Body of pancreas (tissue), 4 donors: Measurements from ENCODE around the gene RNF6. TPM values are rescaled to one million over a fixed set of nuclear protein-coding genes. Genes with fewer than 3 reads are reported as not detected.

Experiments used
- ATAC-seq: fragments of 150-250 bp; one replicate; pipeline ENCODE4 v1.9.1; 2016
- DNase-seq, 4 donors: peaks; one replicate each; pipeline ENCODE4 v3.0.0-alpha.2; 2019
- H3K27ac ChIP-seq, 4 donors: fragments of 200-600 bp; sonication (generic); 1 replicate in 3 of 4; 2 replicates in 1 of 4; pipeline versions ENCODE4 v1.5.1 to v1.6.1; 2016 to 2019; ENCODE audit warnings: mild to moderate bottlenecking in 1 of 4, mixed read lengths in 1 of 4, moderate library complexity in 1 of 4
- H3K27me3 ChIP-seq, 2 donors: fragments of 200-600 bp; sonication (generic); one replicate each; pipeline ENCODE4 v1.6.0; 2016; ENCODE audit warnings: mild to moderate bottlenecking in 1 of 2
- H3K36me3 ChIP-seq, 2 donors: fragments of 200-600 bp; sonication (generic); replicated peaks in 1 of 2; 2 replicates each; pipeline ENCODE4 v1.5.1; 2016; ENCODE audit warnings: low read depth in 2 of 2; ENCODE audit not compliant: insufficient read depth in 1 of 2
- H3K4me1 ChIP-seq: fragments of 200-600 bp; sonication (generic); one replicate; pipeline ENCODE4 v1.6.0; 2016
- H3K4me3 ChIP-seq, 2 donors: fragments of 200-600 bp; sonication (generic); 1 replicate in 1 of 2; 2 replicates in 1 of 2; pipeline ENCODE4 v1.5.1; 2016 to 2019
- H3K9me3 ChIP-seq, 3 donors: fragments of 200-600 bp; sonication (generic); 1 replicate in 2 of 3; 2 replicates in 1 of 3; pipeline ENCODE4 v1.5.1; 2016
- POLR2A ChIP-seq, 3 donors: fragments of 450-650 bp; IDR thresholded peaks; one replicate each; pipeline ENCODE4 v1.6.1; 2016; ENCODE audit warnings: antibody characterized with exemption in 3 of 3, mild to moderate bottlenecking in 2 of 3
- WGBS, 2 donors: methylation state at CpG; one replicate each; pipeline ENCODE4 v1.1.5; 2017; 5-methylcytosine and 5-hydroxymethylcytosine counted together
- intact Hi-C: fragments of 100-400 bp; cut with DNase I; formaldehyde crosslinking; loops from one replicate; pipeline ENCODE4 v1.15.1; 2023
- total RNA-seq, 2 donors: library from RNA; depleted of rRNA; stranded (reverse); fragments of >200 nt; gene quantifications; one replicate each; pipeline ENCODE4 v1.1.0, GENCODE V29; 2016
- TF ChIP-seq, protein P1 (sequence below), 7 experiments: fragments of 450-650 bp in 4 of 7; fragments of 200-600 bp in 3 of 7; sonication (generic) in 3 of 7; IDR thresholded peaks; one replicate each; pipeline ENCODE4 v1.5.1; 2016 to 2019; ENCODE audit warnings: antibody characterized with exemption in 7 of 7

RNF6 gene
- total RNA-seq, 2 donors from 2014 or later, result 6.9 to 13.0 TPM

DNA sequence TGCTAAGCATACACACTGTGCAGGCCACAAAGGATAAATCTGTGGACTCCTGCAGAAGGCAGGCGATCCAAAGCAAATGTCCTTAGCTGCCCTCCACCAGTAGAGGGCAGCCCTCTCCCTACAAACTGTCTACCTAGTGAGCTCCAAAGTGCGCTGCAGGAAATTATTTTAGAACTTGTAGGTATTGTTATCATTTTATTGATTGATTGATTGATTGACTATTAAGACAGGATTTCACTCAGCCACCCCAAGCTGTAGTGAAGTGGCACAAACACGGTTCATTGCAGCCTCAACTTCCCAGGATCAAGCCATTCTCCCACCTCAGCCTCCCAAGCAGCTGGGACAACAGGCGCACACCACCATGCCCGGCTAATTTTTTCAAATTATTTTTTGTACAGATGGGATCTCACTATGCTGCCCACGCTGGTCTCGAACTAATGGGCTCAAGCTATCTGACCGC lies 37.3 kb downstream of the RNF6 start:
- no peaks in the 10 kb centered on the region for H3K36me3 ChIP-seq
- H3K4me3 ChIP-seq, result no peak overlapping the region
- peaks cover 24% of the 10 kb centered on the region for H3K4me1 ChIP-seq
- H3K27me3 ChIP-seq, result no peaks in the 10 kb centered on the region
- peak; percentile 75 to 81 (median 78) for DNase-seq
- no peak for TF ChIP-seq POLR2A (IDR thresholded peaks at IDR 0.05)
- TF ChIP-seq, protein P1, sequence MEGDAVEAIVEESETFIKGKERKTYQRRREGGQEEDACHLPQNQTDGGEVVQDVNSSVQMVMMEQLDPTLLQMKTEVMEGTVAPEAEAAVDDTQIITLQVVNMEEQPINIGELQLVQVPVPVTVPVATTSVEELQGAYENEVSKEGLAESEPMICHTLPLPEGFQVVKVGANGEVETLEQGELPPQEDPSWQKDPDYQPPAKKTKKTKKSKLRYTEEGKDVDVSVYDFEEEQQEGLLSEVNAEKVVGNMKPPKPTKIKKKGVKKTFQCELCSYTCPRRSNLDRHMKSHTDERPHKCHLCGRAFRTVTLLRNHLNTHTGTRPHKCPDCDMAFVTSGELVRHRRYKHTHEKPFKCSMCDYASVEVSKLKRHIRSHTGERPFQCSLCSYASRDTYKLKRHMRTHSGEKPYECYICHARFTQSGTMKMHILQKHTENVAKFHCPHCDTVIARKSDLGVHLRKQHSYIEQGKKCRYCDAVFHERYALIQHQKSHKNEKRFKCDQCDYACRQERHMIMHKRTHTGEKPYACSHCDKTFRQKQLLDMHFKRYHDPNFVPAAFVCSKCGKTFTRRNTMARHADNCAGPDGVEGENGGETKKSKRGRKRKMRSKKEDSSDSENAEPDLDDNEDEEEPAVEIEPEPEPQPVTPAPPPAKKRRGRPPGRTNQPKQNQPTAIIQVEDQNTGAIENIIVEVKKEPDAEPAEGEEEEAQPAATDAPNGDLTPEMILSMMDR (IDR thresholded peaks at IDR 0.05), result peak; percentile 82 to 94 (median 86)
- no peak overlapping the region for H3K27ac ChIP-seq
- intact Hi-C loops, result loop anchor here (5.0 to 10.0 kb wide), 2 partner anchors 307 to 370 kb away; partner anchors contain the start of gene WASF3
- H3K9me3 ChIP-seq, result no peaks in the 10 kb centered on the region
- ATAC-seq, result peak; percentile 47
- WGBS, 2 donors, result 40 to 50% methylated on average over 8 of the region's 8 CpGs

DNA sequence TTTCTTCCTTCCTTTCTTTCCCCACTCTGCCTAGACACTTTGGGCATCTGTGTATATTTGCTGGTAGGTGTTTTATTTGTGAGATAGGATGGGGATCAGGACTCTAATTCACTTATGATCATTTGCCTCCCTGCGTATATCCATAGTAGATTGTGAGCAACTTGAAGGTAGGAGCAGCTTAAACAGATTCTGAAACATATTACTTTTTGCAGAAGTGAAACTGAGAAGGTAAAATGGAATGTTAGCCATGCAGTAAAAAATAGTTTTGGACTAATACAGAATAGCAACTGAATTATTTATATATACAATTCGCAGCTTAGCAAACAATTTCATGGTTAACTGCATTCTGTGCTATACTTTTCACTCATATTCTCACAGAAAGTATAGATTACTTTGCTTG lies 38.7 kb downstream of the RNF6 start:
- DNase-seq (no peak), ATAC-seq (no peak)
- intact Hi-C loops, result loop anchor here (5.0 to 10.0 kb wide), 2 partner anchors 309 to 371 kb away; partner anchors contain the start of gene WASF3
- H3K27ac ChIP-seq, result no peak overlapping the region
- no peaks in the 10 kb centered on the region for H3K27me3 ChIP-seq
- H3K4me1 ChIP-seq, result peaks cover 24% of the 10 kb centered on the region
- H3K9me3 ChIP-seq, result no peaks in the 10 kb centered on the region
- H3K36me3 ChIP-seq, result no peaks in the 10 kb centered on the region
- WGBS, 2 donors, result 72 to 89% methylated on average over 2 of the region's 2 CpGs
- no peak overlapping the region for H3K4me3 ChIP-seq
- TF ChIP-seq, protein P1 (IDR thresholded peaks at IDR 0.05), result no peak
- TF ChIP-seq POLR2A (IDR thresholded peaks at IDR 0.05), result no peak

DNA sequence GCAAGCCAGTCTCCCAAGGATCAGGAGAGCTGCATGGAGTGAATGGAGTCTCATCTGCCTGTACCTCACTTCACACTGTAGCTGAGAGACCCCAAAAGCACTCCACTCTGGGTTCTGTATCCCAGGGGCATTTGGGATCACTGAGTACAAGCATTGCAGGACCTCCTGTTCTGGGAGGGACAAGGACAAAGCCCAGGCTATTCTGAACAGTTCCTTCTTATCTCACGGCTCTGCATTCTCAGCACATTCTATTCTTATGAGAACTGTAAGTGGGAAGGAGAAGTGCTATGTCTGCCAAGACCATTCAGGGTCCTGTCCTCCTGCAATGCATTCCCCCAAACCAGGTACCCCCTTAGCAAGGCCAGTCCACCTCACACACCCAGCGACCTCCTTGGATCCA lies 42.8 kb downstream of the RNF6 start:
- ATAC-seq, result no peak

DNA sequence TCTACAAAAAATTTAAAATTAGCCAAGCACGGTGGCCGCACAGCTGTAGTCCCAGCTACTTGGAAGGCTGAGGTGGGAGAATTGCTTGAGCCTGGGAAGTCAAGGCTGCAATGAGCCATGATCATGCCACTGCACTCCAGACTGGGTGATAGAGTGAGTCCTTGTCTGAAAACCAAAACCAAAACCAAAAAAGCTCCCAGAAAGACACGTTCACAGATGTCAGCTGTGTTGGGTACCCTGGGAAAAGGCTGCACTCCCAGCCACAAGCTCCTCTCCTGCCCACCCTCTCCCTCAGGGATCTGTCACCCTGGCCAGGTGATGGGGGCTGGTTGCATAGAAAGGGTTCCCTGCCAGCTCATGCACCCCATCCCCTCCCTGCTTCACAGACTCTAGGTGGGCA lies 53.3 kb downstream of the RNF6 start:
- TF ChIP-seq, protein P1 (IDR thresholded peaks at IDR 0.05), result no peak
- TF ChIP-seq POLR2A (IDR thresholded peaks at IDR 0.05), result no peak
- DNase-seq (no peak), ATAC-seq (no peak)
- no peaks in the 10 kb centered on the region for H3K4me1 ChIP-seq
- H3K9me3 ChIP-seq, result no peaks in the 10 kb centered on the region
- no peak overlapping the region for H3K27ac ChIP-seq
- 65 to 71% methylated on average over 3 of the region's 3 CpGs for WGBS, 2 donors
- H3K4me3 ChIP-seq, result no peak overlapping the region
- no peaks in the 10 kb centered on the region for H3K36me3 ChIP-seq
- intact Hi-C loops, result no loop called here
- H3K27me3 ChIP-seq, result no peaks in the 10 kb centered on the region

More for the DNA sequence above, 42.8 kb downstream of the RNF6 start:
- WGBS, 2 donors, result 36 to 38% methylated on average over 2 of the region's 2 CpGs
- Histone ChIP-seq H3K9me3 (no peaks in the 10 kb centered on the region), H3K4me1 (no peaks in the 10 kb centered on the region), H3K36me3 (no peaks in the 10 kb centered on the region), H3K4me3 (no peak overlapping the region), H3K27me3 (no peaks in the 10 kb centered on the region), H3K27ac (no peak overlapping the region)
- TF ChIP-seq POLR2A (IDR thresholded peaks at IDR 0.05), result no peak
- TF ChIP-seq, protein P1 (IDR thresholded peaks at IDR 0.05), result no peak
- DNase-seq, result no peak
- intact Hi-C loops, result loop anchor here (5.0 kb wide), 1 partner anchor 518 kb away; no protein-coding TSS in a partner anchor

- Histone ChIP-seq H3K4me3 (no peak overlapping the region), H3K27me3 (no peaks in the 10 kb centered on the region), H3K27ac (no peak overlapping the region), H3K36me3 (no peaks in the 10 kb centered on the region), H3K4me1 (no peaks in the 10 kb centered on the region), H3K9me3 (no peaks in the 10 kb centered on the region)
- intact Hi-C loops, result no loop called here
- whole genome bisulfite sequencing, 2 donors, result 61 to 80% methylated on average over 6 of the region's 6 CpGs
- no peak for DNase-seq
- ATAC-seq, result no peak
- TF ChIP-seq, protein P1 (IDR thresholded peaks at IDR 0.05), result no peak
- no peak for TF ChIP-seq POLR2A (IDR thresholded peaks at IDR 0.05)
Observed at GRCh38 chr13:26168237-26168814, 53.8 kb downstream of the RNF6 start.
